Measurements from ENCODE around the gene RAB1A.
"Not testable (repeated sequence)": the region's sequence is repeated elsewhere in the genome, so short reads cannot be mapped to it uniquely, and the experiment has no call there.

The RAB1A gene

GRCh38 chr2:65134158-65134557 lies 4.3 kb upstream of the RAB1A start:
- no peak for FAIRE-seq

GRCh38 chr2:65133626-65134025 lies 3.7 kb upstream of the RAB1A start:
- no peak for FAIRE-seq

GRCh38 chr2:65132930-65133329 lies 3.0 kb upstream of the RAB1A start:
- not testable (repeated sequence) for FAIRE-seq

- no peak for FAIRE-seq
Observed at GRCh38 chr2:65130664-65131175, 814 bp upstream of the RAB1A start.

GRCh38 chr2:65129286-65129825 lies 550 bp downstream of the RAB1A start:
- no peak for FAIRE-seq

GRCh38 chr2:65128297-65129190 lies 1.4 kb downstream of the RAB1A start:
- no peak for FAIRE-seq

GRCh38 chr2:65125457-65125856 lies 4.4 kb downstream of the RAB1A start:
- not testable (repeated sequence) for FAIRE-seq

- FAIRE-seq: no peak
Observed at GRCh38 chr2:65122313-65122712, 7.6 kb downstream of the RAB1A start.

GRCh38 chr2:65120990-65121693 lies 8.8 kb downstream of the RAB1A start:
- no peak for FAIRE-seq

GRCh38 chr2:65116645-65117044 lies 13.3 kb downstream of the RAB1A start:
- peak; percentile 45 for FAIRE-seq

GRCh38 chr2:65114921-65115320 lies 15.0 kb downstream of the RAB1A start:
- no peak for FAIRE-seq

GRCh38 chr2:65113816-65114215 lies 16.1 kb downstream of the RAB1A start:
- FAIRE-seq: no peak

- peak; percentile 45 for FAIRE-seq
Observed at GRCh38 chr2:65113229-65113628, 16.7 kb downstream of the RAB1A start.

- no peak for FAIRE-seq
Observed at GRCh38 chr2:65112633-65113032, 17.3 kb downstream of the RAB1A start.

- FAIRE-seq: no peak
Observed at GRCh38 chr2:65108780-65109179, 21.1 kb downstream of the RAB1A start.

GRCh38 chr2:65107530-65107929 lies 22.4 kb downstream of the RAB1A start:
- FAIRE-seq: no peak

GRCh38 chr2:65103013-65103715 lies 26.7 kb downstream of the RAB1A start:
- FAIRE-seq: no peak

- FAIRE-seq: no peak
Observed at GRCh38 chr2:65101071-65101470, 28.8 kb downstream of the RAB1A start.

GRCh38 chr2:65098741-65099140 lies 31.2 kb downstream of the RAB1A start:
- FAIRE-seq: no peak

- FAIRE-seq: peak; percentile 63
Observed at GRCh38 chr2:65097844-65098243, 32.1 kb downstream of the RAB1A start.

- FAIRE-seq: no peak
Observed at GRCh38 chr2:65096948-65097347, 33.0 kb downstream of the RAB1A start.

- no peak for FAIRE-seq
Observed at GRCh38 chr2:65093211-65093610, 36.7 kb downstream of the RAB1A start.

GRCh38 chr2:65092791-65093190 lies 37.1 kb downstream of the RAB1A start:
- no peak for FAIRE-seq

Data from G401.6 (cell line).